HepG2 (cell line): ENCODE results near the gene SCAND1. TPM values are rescaled to one million over a fixed set of nuclear protein-coding genes. Genes with fewer than 3 reads are reported as not detected.

Experiments used
- ATAC-seq: fragments of 200-7000 bp; cut with Tn5 transposase; 3 replicates; pipeline ENCODE4 v1.9.1; 2020; ENCODE audit warnings: mild to moderate bottlenecking, moderate library complexity
- BruUV-seq: library from RNA; stranded (reverse); fragments of 400-500 nt; replicated peaks from 2 replicates; lab custom pipeline; 2021; lab: Mats Ljungman, UMichigan
- CTCF ChIA-PET: fragments of 300-600 bp; formaldehyde crosslinking; extraction: SDS; loops from one replicate; lab custom pipeline; 2021; ENCODE audit warnings: low total read pairs, inconsistent platforms, low intra/inter-chr PET ratio; lab: Yijun Ruan, JAX
- POLR2A ChIA-PET: fragments of 350-600 bp; sonication (Branson Sonifier 250); formaldehyde crosslinking; loops from one replicate; lab custom pipeline; 2020; ENCODE audit warnings: antibody characterized with exemption, inconsistent platforms; lab: Yijun Ruan, JAX
- DNase-seq: peaks from one replicate; pipeline ENCODE4 v3.0.0-alpha.2; 2015; ENCODE audit warnings: low spot score
- FAIRE-seq: peaks from 3 replicates; lab custom pipeline; 2011; peaks lifted over from hg19 to GRCh38; lab: Jason Lieb, UNC
- H2AFZ ChIP-seq: one replicate; pipeline ENCODE4 v1.6.1; 2011; ENCODE audit warnings: low read length, inconsistent platforms
- H3K27ac ChIP-seq: fragments of 300-600 bp; 3 replicates; pipeline ENCODE4 v1.8.0; 2011; ENCODE audit warnings: mixed run types, mild to moderate bottlenecking, mixed read lengths, low read length, inconsistent platforms; ENCODE audit not compliant: insufficient read depth; ENCODE audit errors: extremely low read length
- H3K27me3 ChIP-seq, 2 experiments: fragments of 200-600 bp in 1 of 2; 2 replicates in 1 of 2; 3 replicates in 1 of 2; pipeline versions ENCODE4 v1.6.0 to v1.8.0; 2011; ENCODE audit warnings: low read length in 2 of 2, mild to moderate bottlenecking in 2 of 2, moderate library complexity in 2 of 2, inconsistent platforms in 1 of 2; ENCODE audit not compliant: insufficient read depth in 2 of 2, control insufficient read depth in 1 of 2
- H3K36me3 ChIP-seq, 2 experiments: fragments of 200-600 bp in 1 of 2; replicated peaks in 1 of 2; 2 replicates in 1 of 2; 3 replicates in 1 of 2; pipeline versions ENCODE4 v1.5.1 to v1.8.0; 2011; ENCODE audit warnings: low read length in 2 of 2, inconsistent platforms in 1 of 2; ENCODE audit not compliant: insufficient read depth in 2 of 2, control insufficient read depth in 1 of 2
- H3K4me1 ChIP-seq: 2 replicates; pipeline ENCODE4 v1.5.1; 2012; ENCODE audit warnings: low read length, inconsistent platforms; ENCODE audit not compliant: insufficient read depth
- H3K4me2 ChIP-seq: 2 replicates; pipeline ENCODE4 v1.6.0; 2011; ENCODE audit warnings: low read depth, low read length, inconsistent platforms
- H3K4me3 ChIP-seq, 3 experiments: fragments of 200-600 bp in 1 of 3; sonication (generic), shearing (Covaris generic) in 1 of 3; replicated peaks in 1 of 3; 2 replicates each; pipeline ENCODE4 v1.5.1; 2011 to 2016; ENCODE audit warnings: low read length in 3 of 3, inconsistent platforms in 2 of 3, low read depth in 2 of 3, mild to moderate bottlenecking in 2 of 3, control low read depth in 1 of 3, mixed read lengths in 1 of 3; ENCODE audit not compliant: insufficient read depth in 1 of 3
- H3K79me2 ChIP-seq: one replicate; pipeline ENCODE4 v1.6.1; 2011; ENCODE audit warnings: low read length, inconsistent platforms; ENCODE audit not compliant: insufficient read depth
- H3K9ac ChIP-seq: 2 replicates; pipeline ENCODE4 v1.6.0; 2011; ENCODE audit warnings: mild to moderate bottlenecking, low read depth, low read length, inconsistent platforms; ENCODE audit not compliant: insufficient read depth
- H3K9me3 ChIP-seq: 2 replicates; pipeline ENCODE4 v1.5.1; 2012; ENCODE audit warnings: mild to moderate bottlenecking, low read length
- H4K20me1 ChIP-seq: 2 replicates; pipeline ENCODE4 v1.6.0; 2011; ENCODE audit warnings: inconsistent platforms, mild to moderate bottlenecking, low read length, moderate library complexity; ENCODE audit not compliant: insufficient read depth
- EHMT2 ChIP-seq: fragments of 200-600 bp; sonication (generic); IDR thresholded peaks from 2 replicates; pipeline ENCODE4 v1.7.0; 2017; ENCODE audit warnings: antibody characterized with exemption, low read depth, low read length, borderline replicate concordance
- ETV5 ChIP-seq: IDR thresholded peaks from 2 replicates; pipeline ENCODE4 v1.6.1; 2018; ENCODE audit warnings: missing biosample characterization, missing genetic modification reagents, inconsistent platforms, borderline replicate concordance
- GTF2F1 ChIP-seq: fragments of 150-350 bp; IDR thresholded peaks from 2 replicates; pipeline ENCODE4 v1.6.1; 2014; ENCODE audit warnings: low read length
- ISL2 ChIP-seq: sonication (generic); formaldehyde crosslinking; IDR thresholded peaks from 2 replicates; pipeline ENCODE4 v1.5.0; 2020; ENCODE audit warnings: missing genetic modification reagents
- REPIN1 ChIP-seq: sonication (generic); formaldehyde crosslinking; IDR thresholded peaks from 2 replicates; pipeline ENCODE4 v1.8.0; 2022; ENCODE audit warnings: missing genetic modification reagents, low read depth, mild to moderate bottlenecking, borderline replicate concordance
- ZNF136 ChIP-seq: sonication (generic); formaldehyde crosslinking; IDR thresholded peaks from 2 replicates; pipeline ENCODE4 v1.8.1; 2022; ENCODE audit warnings: low read depth, mild to moderate bottlenecking, moderate library complexity, missing genetic modification reagents
- ZNF460 ChIP-seq: sonication (generic); formaldehyde crosslinking; IDR thresholded peaks from 2 replicates; pipeline ENCODE4 v1.5.1; 2020; ENCODE audit warnings: missing genetic modification reagents, mild to moderate bottlenecking, borderline replicate concordance
- ZNF484 ChIP-seq: sonication (generic); formaldehyde crosslinking; IDR thresholded peaks from 2 replicates; pipeline ENCODE4 v1.5.1; 2020; ENCODE audit warnings: mild to moderate bottlenecking, low read depth, missing genetic modification reagents, borderline replicate concordance
- ZSCAN12 ChIP-seq: sonication (generic); formaldehyde crosslinking; IDR thresholded peaks from 2 replicates; pipeline ENCODE4 v1.9.0; 2021; ENCODE audit warnings: mild to moderate bottlenecking, missing genetic modification reagents
- in situ Hi-C: cut with HindIII; loops from 2 replicates; pipeline ENCODE4 v1.10.0; 2017; ENCODE audit warnings: low pct_unique_long_range_greater_than_20kb; ENCODE audit not compliant: extremely low pct_ligation_motif_present
- intact Hi-C: fragments of 100-400 bp; cut with micrococcal nuclease; formaldehyde crosslinking; loops from one replicate; pipeline ENCODE4 v1.10.0; 2022; ENCODE audit not compliant: unreplicated experiment
- polyA plus RNA-seq, 8 experiments: library from polyadenylated mRNA; depleted of rRNA in 3 of 8; stranded (reverse) in 7 of 8; unstranded in 1 of 8; fragments of >200 nt; fragmentation: Illumina TruSeq in 4 of 8; extraction: Trizol in 4 of 8; gene quantifications; 2 replicates each; pipeline versions ENCODE4 v1.2.1 to v1.2.3, GENCODE V29; 2011 to 2016; ENCODE audit warnings: low read depth in 4 of 8, missing spikeins in 1 of 8, mixed read lengths in 1 of 8; ENCODE audit not compliant: insufficient read depth in 1 of 8
- total RNA-seq, 5 experiments: library from RNA; depleted of rRNA; stranded (reverse); fragments of >200 nt; fragmentation: Illumina TruSeq; extraction: Trizol; gene quantifications; 2 replicates each; pipeline ENCODE4 v1.2.3, GENCODE V29; 2016; ENCODE audit warnings: low read depth in 1 of 5
- TF ChIP-seq, protein P1 (sequence below): sonication (generic); formaldehyde crosslinking; IDR thresholded peaks from 2 replicates; pipeline ENCODE4 v1.8.1; 2023; ENCODE audit warnings: mild to moderate bottlenecking, missing genetic modification reagents, borderline replicate concordance
- TF ChIP-seq, protein P2 (sequence below): sonication (generic); formaldehyde crosslinking; IDR thresholded peaks from 2 replicates; pipeline ENCODE4 v1.4.0; 2020; ENCODE audit warnings: missing genetic modification reagents
- TF ChIP-seq, protein P3 (sequence below): sonication (generic); formaldehyde crosslinking; conservative IDR thresholded peaks from 2 replicates; pipeline ENCODE4 v1.4.0; 2020; ENCODE audit warnings: missing genetic modification reagents

Gene SCAND1
- total and polyA plus RNA-seq, 2 of the 13 experiments (the other 11 are each of a cell fraction or from before 2014, with no cell fraction given): 19.3 to 109 TPM

DNA sequence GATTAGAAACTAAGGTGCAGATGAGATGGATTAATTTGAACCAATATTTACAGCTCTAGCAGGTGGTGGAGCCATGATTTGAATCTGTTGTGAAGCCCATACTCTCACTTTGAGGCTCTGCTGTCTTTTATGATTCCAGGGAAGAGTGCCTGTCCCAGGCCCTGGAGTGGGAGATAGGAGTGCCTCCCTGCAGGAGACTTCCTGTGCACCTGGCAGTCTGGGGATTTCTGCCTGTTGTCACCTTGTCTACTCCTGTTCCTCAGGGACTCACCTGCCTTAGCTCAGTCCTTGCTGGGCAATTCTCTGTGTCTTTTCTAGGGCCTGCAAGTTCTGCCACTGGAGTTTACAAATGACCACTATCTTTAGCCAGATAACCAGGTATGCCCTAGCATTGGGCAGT is 46.3 kb downstream of the SCAND1 start:
- Histone ChIP-seq H3K9me3 (no peaks in the 10 kb centered on the region), H3K4me3 (no peak overlapping the region), H3K36me3 (peaks cover 13 to 16% of the 10 kb centered on the region in 2 experiments; a peak in 4 of 5 replicates), H2AFZ (no peak overlapping the region), H3K27ac (no peak overlapping the region), H3K79me2 (no peaks in the 10 kb centered on the region), H3K9ac (no peak overlapping the region), H3K27me3 (no peaks in the 10 kb centered on the region), H3K4me1 (no peaks in the 10 kb centered on the region), H3K4me2 (no peak overlapping the region), H4K20me1 (no peaks in the 10 kb centered on the region)
- no peak for FAIRE-seq
- in situ Hi-C loops: no loop called here
- no TSS peak for BruUV-seq
- intact Hi-C loops: no loop called here
- POLR2A ChIA-PET: no interaction called here
- no peak for TF ChIP-seq ISL2
- TF ChIP-seq, protein P1, sequence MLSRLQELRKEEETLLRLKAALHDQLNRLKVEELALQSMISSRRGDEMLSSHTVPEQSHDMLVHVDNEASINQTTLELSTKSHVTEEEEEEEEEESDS (CRISPR knock-in tag): no peak
- no peak for TF ChIP-seq EHMT2
- no peak for TF ChIP-seq ETV5
- no peak for TF ChIP-seq GTF2F1
- TF ChIP-seq ZSCAN12 (CRISPR knock-in tag): no peak
- TF ChIP-seq ZNF136 (CRISPR knock-in tag): no peak
- TF ChIP-seq, protein P2, sequence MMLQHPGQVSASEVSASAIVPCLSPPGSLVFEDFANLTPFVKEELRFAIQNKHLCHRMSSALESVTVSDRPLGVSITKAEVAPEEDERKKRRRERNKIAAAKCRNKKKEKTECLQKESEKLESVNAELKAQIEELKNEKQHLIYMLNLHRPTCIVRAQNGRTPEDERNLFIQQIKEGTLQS (CRISPR knock-in tag): no peak
- no peak for TF ChIP-seq ZNF460 (CRISPR knock-in tag)
- TF ChIP-seq, protein P3, sequence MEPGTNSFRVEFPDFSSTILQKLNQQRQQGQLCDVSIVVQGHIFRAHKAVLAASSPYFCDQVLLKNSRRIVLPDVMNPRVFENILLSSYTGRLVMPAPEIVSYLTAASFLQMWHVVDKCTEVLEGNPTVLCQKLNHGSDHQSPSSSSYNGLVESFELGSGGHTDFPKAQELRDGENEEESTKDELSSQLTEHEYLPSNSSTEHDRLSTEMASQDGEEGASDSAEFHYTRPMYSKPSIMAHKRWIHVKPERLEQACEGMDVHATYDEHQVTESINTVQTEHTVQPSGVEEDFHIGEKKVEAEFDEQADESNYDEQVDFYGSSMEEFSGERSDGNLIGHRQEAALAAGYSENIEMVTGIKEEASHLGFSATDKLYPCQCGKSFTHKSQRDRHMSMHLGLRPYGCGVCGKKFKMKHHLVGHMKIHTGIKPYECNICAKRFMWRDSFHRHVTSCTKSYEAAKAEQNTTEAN (CRISPR knock-in tag): no peak
- no peak for TF ChIP-seq ZNF484 (CRISPR knock-in tag)
- TF ChIP-seq REPIN1 (CRISPR knock-in tag): no peak
- CTCF ChIA-PET: no interaction called here
- no peak for ATAC-seq
- DNase-seq: no peak
